ENCODE data around the gene MTA1.

MTA1 gene

DNA sequence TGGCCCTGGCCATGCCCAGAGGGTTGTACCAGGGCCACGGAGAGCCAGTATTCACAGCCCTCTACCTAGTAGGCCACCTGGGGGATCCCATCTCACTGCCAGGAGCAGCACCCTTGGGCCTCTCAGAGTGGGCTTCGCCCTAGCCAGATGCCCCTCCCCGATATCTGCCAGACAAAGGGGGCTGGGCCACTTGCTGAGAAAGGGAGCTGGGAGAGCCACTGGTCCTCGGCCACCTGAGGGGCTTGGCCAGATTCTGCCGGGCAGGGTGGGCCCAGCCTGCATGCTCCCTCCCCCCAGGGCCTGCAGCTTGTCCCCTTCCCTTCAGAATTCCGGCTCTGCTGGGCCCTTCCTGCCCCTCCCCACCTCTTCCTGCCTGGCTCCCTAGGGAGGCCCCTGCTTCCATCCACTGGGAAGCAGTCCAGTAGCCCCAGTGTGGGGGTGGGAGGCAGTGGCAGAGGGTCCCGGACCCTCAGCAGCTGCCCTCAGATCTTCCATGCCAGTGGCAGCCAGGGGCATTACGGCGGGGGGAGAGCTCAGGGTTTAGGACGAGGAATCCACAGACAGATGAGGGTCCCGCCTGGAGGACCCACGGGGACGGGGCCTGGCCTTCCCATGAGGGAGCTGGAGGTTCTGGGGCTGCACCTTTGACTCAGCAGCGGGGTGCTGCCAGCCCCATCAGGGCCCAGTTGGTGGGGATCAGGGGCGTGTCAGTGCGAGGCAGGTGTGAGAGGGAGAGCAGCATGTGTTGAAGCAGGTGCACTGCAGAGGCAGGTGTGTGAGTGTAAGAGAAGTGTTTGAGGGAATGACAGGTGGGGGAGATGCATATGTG is 57.4 kb downstream of the MTA1 start:
- no peak for DNase-seq (ENCODE audit: low read depth)

- DNase-seq (ENCODE audit: low read depth), result no peak
Measured at GRCh38 chr14:105477660-105478397, 58.2 kb downstream of the MTA1 start.

DNA sequence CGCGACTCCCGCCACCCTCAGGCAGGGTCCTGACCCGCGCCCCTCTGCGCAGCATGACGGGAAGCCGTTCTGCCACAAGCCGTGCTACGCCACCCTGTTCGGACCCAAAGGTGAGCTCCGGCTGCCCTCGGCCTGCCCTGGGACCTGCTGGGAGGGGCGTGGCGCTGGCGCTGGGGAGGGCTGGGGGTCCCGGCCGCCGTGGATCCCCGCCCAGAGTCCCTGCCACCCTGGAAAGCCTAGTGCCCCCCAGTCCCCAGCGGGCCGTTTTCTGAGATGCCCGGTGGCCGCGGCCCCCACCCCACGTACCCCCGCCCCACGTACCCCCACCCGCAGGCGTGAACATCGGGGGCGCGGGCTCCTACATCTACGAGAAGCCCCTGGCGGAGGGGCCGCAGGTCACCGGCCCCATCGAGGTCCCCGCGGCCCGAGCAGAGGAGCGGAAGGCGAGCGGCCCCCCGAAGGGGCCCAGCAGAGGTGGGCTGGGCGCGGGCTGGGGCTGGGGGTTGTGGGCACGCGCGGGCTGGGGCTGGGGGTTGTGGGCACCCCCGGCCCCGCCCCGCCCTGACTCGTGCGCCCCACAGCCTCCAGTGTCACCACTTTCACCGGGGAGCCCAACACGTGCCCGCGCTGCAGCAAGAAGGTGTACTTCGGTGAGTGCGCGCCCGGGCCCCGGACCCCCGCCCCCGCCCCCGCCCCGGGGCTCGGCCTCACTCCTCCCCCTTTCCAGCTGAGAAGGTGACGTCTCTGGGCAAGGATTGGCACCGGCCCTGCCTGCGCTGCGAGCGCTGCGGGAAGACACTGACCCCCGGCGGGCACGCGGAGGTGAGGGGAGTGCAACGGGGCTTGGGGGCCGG is 59.0 kb downstream of the MTA1 start:
- no peak for DNase-seq (ENCODE audit: low read depth)

GRCh38 chr14:105479431-105480158 is 60.0 kb downstream of the MTA1 start:
- DNase-seq (ENCODE audit: low read depth), result no peak

DNA sequence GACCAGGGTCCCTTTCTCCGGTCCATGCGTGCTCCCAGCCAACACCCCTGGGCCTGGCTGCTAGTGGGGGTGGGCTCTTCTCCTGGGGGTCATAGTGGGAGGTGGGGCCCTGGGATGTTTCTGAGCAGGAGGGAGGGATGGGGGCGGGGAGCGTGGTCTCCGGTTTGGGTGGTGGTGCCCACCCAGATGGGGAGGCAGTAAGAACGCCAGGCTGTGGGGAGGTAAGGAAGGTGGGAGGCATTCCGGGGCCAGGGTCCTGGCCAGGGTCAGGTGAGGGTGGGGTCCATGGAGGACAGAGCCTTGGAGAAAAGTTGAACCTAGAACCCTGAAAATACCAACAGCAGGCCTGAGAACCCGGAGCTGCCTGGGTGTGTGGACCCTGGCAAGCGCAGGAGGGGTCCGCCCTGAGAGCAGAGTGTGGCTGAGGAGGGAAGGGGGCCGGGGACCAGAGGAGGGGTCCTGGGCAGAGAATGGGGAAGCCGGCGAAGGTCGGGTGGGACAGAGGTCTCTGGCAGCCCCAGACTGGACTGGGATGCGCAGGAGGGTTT is 60.6 kb downstream of the MTA1 start:
- no peak for DNase-seq (ENCODE audit: low read depth)

GRCh38 chr14:105480807-105481801 is 61.5 kb downstream of the MTA1 start:
- DNase-seq (ENCODE audit: low read depth), result peak; percentile 87

- DNase-seq (ENCODE audit: low read depth), result peak; percentile 90
Measured at GRCh38 chr14:105481886-105482457, 62.3 kb downstream of the MTA1 start.

DNA sequence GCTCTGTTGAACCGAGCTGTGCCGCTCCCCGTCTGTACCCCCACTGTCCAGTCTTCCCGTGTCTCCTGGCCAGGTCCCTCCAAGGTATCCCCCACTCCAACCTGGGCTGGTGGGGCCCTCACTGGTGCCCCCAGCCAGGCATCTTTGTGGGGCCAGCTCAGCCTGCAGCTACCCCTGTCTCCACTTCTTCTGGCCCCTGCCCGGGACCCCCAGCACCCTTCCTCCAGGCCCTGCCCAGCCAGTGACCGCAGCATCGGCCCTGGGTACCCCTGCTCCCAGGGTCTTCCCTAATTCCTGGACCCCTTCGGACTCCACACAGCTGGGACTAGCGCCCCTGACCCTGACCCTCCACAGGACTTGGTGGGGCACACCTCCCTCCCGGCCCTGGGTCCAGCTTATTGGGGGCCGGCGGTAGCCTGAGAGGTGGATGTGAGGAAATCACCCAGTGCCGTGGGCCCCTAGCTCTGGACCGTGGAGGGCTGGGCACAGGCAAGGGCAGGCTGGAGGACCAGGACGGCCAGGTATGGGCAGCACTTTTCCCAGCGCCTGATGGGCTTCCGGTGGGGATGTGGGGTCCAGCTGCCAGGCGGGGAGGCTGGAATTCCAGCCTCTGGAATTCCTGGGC is 63.0 kb downstream of the MTA1 start:
- no peak for DNase-seq (ENCODE audit: low read depth)

DNA sequence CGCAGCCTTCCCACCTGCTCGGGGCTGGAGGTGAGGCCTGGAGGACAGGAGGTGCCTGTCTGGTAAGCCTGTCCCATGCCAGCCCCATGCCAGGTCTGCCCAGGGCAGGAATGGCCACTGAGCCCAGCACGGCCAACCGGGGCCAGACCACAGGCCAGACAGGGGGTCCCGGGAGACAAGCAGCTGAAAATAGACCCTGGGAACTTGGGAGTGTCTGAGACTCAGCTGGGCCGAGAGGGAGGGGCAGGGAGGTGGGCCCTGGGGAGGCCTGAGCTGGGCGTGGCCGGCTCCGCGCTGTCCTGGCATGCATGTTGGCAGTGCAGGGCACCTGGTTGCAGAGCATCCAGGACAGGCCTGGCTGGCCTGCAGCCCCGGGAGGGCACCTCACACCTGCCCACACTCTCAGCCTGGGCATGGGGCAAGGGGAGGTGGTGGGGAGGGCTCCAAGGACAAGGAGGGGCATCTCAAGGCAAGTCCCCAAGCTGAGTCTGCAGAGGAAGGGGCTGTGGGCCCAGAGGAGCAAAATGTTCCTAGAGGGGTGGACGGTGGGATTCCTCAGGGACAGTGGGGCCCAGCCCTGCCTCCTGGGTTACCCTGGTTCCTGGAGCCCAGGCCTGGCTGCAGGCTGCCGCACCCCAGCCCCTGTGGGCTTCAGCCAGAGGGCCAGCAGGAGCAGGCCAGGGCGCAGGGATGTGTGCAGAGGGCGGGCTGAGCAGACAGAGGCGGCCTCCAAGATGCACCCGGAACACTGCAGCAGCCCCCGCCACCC is 63.9 kb downstream of the MTA1 start:
- DNase-seq (ENCODE audit: low read depth), result no peak

- no peak for DNase-seq (ENCODE audit: low read depth)
Measured at GRCh38 chr14:105484069-105484996, 64.7 kb downstream of the MTA1 start.

DNA sequence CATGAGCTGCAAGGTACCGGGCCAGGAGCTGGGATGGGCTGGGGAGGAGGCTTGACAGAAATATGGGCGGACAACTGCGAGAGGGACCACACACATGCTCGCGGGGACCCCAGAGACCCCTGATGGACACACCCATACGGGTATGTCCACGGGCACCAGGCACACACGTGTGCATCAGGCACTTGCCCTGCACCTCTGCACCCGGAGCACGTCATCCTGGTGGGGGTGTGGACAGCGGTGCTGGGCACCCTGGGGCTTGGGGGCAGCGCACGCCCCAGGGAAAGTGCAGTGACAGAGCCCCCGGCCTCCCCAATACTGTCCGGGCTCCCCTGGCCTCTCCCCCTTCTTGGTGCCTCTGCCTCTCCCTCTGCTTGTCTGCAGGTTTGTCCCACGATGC is 65.4 kb downstream of the MTA1 start:
- DNase-seq (ENCODE audit: low read depth), result no peak

GRCh38 chr14:105485739-105486162 is 66.1 kb downstream of the MTA1 start:
- no peak for DNase-seq (ENCODE audit: low read depth)

GRCh38 chr14:105486163-105486973 is 66.7 kb downstream of the MTA1 start, which contains the start of gene CRIP1:
TSS of gene CRIP1 (plus strand) at chr14:105486886. CDS start at chr14:105487260, 374 bp downstream.
- no peak for DNase-seq (ENCODE audit: low read depth)

- no peak for DNase-seq (ENCODE audit: low read depth)
Measured at GRCh38 chr14:105486974-105487448, 67.4 kb downstream of the MTA1 start.

GRCh38 chr14:105487449-105487985 is 67.9 kb downstream of the MTA1 start:
- DNase-seq (ENCODE audit: low read depth), result no peak
